ENCODE measurements around the gene MLN.

MLN gene

DNA sequence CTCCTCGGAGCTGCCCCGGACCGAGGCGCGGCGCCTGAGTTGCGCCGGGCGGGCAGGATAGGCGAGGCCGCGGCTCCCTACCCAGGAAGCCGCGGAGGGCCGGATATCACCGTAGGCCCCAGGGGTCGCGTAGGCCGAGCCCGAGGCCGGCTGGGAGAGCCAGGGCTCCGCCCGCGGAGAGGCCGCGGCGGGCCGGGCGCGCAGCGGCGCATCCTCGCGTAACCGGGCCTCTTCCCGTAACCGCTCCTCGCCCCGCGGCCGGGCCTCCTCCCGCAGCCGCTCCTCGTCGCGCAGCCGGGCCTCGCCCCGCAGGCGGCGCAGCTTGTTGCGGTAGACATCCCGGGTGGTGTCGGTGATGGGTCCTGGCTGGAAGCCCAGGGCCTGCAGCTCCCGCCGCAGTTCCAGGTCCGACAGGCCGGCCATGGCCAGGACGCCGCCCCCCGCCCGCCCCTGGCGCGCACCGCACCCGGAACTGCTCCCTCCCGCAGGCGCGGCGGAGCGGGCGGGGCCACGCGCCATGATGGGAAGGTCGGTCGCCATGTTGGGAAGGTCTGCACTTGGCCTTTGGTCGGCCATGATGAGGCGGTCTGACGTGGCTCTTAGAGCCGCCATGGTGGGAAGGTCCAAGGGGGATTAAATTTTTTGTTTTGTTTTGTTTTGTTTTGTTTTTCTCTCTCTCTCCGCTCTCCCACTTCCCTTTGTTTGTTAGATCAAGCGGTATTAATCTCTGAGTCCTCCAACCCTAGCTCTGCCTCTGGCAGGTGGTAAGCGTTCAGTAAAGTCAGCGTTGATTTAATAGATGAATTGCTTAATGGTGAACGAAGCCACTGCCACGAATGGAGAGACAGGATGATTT, 14.9 kb downstream of the MLN start, which contains the start of gene LEMD2:
TSS of gene LEMD2 (minus strand) at position 437 of the 856 bp plus-strand sequence. CDS start at position 423, 14 bp downstream.
- peak; percentile 88 for DNase-seq (ENCODE audit: low read depth)

GRCh38 chr6:33787954-33788693, 15.7 kb downstream of the MLN start:
- peak; percentile 2 for DNase-seq (ENCODE audit: low read depth)

DNA sequence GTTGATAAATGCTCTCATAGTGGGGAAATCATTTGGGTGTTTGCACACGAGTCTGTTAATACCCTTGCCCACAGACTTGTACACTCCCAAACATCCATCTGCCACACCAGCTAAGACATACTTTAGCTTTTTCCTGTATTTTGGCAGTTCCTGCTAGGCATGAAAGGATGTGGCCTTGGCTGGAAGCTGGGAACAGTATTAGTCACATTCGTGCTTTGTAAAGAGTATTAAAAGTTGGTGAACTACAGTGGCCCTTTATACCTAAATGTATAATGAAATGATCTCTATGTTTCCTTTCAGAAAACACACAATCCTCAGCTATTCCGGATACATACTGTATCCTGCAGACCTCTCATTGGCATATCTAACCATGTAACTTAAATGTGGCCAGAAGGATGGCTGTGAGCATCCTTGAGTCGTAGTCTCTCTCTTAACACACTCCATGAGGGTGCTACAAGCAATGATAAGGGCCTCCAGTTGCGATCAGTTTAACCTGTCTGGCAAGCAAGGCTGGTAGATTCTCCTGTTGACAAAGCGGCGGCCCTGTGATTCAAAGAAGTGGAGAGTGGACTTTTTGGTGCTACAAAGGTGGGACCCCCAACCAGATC, 16.4 kb downstream of the MLN start:
- DNase-seq (ENCODE audit: low read depth): no peak

- DNase-seq (ENCODE audit: low read depth): no peak
These were observed 17.1 kb downstream of the MLN start for GRCh38 chr6:33786736-33787135.

DNA sequence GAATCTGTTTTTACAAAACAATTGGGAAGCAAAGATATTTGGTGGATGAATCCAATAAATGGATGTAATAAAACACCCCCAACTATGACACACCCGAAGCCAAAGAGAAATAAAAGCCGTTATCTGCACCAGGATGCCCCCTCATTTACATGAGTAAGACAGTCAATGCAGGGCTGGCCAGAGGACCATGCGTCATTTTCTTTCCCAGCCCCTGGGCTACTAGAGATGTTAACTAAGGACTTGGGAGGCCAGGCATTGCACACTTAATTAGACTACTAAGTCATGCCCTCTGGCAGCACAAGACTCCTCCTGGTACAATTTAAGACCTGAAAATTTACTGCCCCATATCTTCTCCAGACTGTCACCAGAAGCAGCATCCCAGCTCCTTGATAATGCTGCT, 18.0 kb downstream of the MLN start:
- DNase-seq (ENCODE audit: low read depth): no peak

- no peak for DNase-seq (ENCODE audit: low read depth)
These were observed 19.0 kb downstream of the MLN start for GRCh38 chr6:33784787-33785186.

- DNase-seq (ENCODE audit: low read depth): no peak
These were observed 19.9 kb downstream of the MLN start for GRCh38 chr6:33783781-33784520.

GRCh38 chr6:33782561-33782960, 21.2 kb downstream of the MLN start:
- DNase-seq (ENCODE audit: low read depth): no peak

- DNase-seq (ENCODE audit: low read depth): no peak
These were observed 22.4 kb downstream of the MLN start for GRCh38 chr6:33781131-33781975.

DNA sequence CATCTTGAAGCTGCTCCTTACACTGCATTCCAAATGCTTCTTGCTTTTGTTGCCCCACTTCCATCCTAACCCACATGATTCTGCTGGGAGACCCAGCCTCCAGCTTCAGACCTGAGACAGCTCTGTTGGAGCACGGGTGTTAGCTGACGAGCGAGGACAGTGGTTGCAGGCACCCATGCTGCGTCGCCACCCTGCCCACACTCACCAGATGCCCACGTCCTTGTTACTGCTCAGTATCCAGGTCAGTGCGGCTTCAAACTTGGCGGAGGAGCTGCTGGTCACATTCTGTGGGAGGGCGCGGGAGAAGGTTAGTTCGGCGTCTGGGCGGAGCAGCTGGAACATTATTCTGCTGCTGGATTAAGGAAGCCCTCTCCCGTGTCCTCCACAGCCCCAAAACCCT, 23.9 kb downstream of the MLN start:
- no peak for DNase-seq (ENCODE audit: low read depth)

DNA sequence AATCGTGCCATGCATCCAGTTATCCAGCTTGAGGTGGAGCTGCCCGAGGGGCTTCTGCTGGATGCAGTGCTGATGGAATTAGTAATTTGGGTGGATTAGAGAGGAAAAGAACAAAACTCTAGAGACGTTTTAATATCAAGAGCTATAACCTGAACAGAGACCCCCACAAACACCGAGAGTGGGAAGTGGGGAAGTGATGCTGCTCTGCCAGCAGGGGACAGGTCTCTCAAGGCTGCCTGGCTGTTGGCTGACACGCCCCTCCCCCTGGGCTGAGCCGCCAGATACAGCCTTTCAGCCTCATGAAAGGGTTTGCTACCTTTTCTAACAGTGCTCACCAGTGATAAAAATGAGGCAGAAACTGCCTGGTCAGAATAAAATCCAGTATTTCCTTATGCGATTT, 24.5 kb downstream of the MLN start:
- DNase-seq (ENCODE audit: low read depth): no peak

DNA sequence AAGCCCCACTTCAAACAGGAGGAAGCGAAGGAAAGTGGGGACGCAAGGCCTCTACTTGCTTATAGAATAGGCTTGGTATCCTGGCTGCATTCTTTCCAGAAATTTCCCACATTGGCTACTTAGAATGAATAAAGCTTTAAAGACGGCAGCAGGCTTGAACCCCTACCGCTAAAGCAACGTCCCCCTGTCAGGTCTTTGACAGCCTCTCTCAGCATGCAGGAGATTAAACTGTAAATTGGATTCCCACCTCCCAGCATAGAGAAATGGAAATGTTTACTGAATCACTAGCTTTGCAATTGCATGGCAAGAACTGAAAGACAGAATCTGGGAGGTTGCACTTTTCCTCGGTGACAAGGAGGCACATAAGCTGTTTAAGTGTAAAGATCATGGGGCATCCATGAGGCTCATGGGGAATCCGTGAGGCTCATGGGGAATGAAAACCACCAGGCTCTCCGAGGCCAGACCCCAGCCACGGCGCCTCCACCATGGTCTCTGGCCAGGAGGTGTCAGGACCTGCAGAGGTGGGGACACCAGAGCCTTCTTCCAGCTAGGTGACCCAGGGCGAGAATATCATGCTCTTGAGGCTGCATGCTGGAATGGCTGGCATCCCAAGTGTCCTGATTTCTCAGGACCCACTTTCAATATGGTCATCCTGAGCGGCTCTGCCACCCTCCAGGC, 25.2 kb downstream of the MLN start:
- DNase-seq (ENCODE audit: low read depth): no peak

DNA sequence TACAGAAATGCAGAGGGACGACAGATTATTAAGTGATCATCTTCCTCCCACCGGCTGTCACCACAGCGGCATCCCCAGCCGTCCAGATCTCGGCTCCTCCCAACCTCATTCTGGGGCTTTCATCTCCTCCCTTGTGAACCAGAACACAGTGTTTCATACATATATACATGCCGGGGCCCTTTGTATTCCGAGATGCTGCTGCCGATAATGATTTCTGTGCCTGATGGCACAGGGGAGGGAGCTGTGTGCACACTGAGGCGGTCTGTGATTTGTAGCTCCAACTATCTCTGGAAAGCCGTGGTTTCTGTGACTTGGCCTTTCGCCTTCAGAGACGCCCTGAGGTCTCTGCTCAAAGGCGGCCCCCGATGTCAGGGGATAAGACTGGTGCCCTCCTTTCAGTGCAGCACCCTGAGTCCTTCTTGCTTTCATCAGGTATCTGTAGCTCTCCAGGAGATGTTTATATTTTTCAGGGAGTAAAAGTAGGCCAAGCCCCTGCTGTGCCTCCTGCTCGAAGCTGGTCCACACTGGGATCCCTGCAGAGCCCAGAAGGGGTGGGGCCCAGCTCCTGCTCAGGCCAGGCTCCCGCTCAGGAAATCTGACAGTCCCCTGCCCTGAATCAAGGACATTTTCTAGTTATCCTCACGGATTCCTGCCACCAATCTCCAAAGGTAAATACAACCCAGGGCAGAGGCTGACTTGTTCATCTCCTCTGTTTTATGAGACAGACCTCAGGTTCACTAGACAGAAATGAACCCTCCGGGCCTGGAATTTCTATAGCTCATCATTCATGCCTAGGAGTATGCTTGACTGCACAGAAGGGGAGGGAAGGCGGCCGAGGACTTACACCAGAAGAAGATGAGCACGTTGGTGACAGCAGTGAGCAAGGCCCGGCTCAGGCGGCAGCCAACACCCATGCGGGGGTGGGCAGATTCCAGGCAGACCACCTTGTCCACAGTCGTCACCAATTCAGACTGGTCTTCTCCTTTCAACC, 26.1 kb downstream of the MLN start:
- DNase-seq (ENCODE audit: low read depth): no peak

- DNase-seq (ENCODE audit: low read depth): no peak
These were observed 27.0 kb downstream of the MLN start for GRCh38 chr6:33776764-33777163.

DNA sequence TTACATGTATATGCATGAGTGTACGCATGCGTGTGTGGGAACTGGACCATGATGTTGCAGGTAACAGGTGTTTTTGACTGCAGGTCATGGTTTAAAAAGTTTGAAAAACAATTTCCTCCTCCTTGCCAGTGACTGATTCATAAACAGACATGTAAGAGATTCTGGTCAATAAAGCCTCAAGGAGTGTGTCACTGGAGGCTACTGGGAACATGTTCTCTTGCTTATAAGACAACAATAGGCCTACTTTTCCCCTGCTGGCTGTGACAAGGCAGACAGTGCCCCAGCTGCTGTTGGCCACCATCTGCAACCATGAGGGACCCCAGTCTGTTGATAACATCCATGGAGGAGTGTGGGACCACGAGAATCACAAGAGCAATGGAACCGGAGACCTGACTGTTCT, 27.6 kb downstream of the MLN start:
- no peak for DNase-seq (ENCODE audit: low read depth)

GRCh38 chr6:33774774-33775173, 29.0 kb downstream of the MLN start:
- no peak for DNase-seq (ENCODE audit: low read depth)

GRCh38 chr6:33772902-33773472, 30.8 kb downstream of the MLN start:
- DNase-seq (ENCODE audit: low read depth): no peak

DNA sequence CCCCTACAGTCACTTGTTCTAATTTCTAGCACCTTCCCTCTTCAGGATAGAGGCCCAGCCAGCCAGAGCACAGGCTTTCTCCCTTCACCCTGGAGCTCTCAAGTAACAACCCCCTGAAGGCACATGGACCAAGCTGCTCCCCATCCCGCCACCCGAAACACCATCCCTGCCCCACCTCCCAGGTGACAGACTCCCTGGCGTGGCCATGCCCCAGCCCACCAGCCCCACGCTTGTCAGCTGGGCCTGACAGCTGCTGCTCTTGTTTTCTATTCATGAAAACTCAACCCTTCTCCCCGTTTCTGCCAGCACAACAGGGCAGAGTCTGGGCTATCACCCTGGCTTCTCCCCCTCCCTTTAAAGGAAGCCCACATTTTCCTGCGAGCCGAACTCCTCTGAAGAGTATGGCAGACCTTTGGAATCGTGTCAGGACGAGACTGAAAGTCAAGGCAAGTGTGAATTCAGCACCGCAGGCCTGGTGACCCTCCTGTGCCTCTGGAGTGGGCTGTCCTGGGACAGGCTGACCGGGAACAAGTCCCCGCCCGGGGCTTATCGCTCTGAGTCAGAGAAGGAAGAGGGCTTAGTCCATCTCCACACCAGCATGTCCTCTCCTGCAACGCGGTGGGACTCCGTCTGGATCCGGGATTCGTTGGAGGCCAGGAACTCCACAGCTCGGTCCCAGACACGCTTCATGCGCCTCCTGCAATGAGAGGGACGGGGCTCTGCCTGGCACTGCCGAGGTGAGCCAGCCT, 31.5 kb downstream of the MLN start:
- DNase-seq (ENCODE audit: low read depth): no peak
